ENCODE results near the gene DEFB123. TPM values are rescaled to one million over a fixed set of nuclear protein-coding genes. Genes with fewer than 3 reads are reported as not detected.
"Not testable (repeated sequence)": the region's sequence is repeated elsewhere in the genome, so short reads cannot be mapped to it uniquely, and the experiment has no call there.

Gene DEFB123
- total RNA-seq (2014; rRNA removed; shearing (Covaris generic); ENCODE audit: low replicate concordance) = not detected in 2 replicates

DNA sequence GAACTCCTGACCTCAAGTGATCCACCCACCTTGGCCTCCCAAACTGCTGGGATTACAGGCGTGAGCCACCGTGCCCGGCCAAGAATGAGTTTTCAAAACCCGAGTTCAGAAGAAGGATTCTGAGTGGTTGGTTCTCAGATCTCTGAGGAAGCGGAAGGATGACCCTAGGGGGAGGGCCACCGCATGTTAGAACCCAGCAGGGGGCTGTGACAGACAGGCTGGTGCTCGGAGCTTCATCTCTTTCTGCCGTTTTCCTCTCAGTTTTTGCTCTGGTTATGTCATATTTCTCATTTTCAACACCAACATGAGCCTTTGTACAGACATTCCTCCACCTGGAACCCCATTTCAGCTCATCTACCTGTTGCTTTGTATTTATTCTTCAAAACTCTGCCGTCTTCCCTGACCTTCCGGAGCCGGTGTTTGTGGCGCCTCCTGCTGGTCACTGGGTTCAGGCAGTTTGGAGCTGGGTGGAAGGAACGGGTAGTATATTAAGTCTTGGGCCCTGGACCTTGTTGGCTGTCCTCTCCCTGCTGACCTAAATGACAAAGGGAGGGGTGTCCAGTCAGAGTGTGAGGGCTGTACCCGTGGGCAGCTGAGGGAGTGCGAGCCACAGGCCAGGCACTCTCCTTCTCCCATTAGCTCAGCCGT is at the start of gene DEFB123:
TSS of gene DEFB123 (plus strand) at position 621 of the 648 bp plus-strand sequence. CDS start 67 bp downstream, outside the sequence.
- H3K36me3 ChIP-seq = no peaks in the 10 kb centered on the region
- H3K4me3 ChIP-seq = no peak within 1 kb of the TSS
- H3K9me3 ChIP-seq = no peaks in the 10 kb centered on the region
- no peak for DNase-seq
- no peaks in the 10 kb centered on the region; the same call in 1 of the 2 replicates for H3K27me3 ChIP-seq

DNA sequence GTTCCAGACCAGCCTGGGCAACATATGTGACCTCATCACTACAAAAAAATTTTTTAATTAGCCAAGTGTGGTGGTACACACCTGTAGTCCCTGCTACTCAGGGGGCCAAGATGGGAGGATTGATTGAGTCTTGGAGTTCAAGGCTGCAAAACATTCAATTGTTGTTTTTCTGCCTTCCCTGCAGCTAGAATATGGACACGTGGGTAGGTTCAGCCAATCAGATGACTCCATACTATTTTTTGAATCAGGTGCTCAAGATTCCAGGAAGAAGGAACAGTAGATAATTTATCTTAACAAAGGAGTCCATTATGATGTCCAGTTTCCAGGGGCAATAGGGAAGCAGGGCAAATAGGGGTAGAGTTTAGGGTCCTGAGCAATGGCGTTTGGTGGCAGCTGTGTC is 47.6 kb upstream of the DEFB123 start:
- no peak for DNase-seq
- Histone ChIP-seq H3K9me3 (no peaks in the 10 kb centered on the region), H3K36me3 (no peaks in the 10 kb centered on the region)

GRCh38 chr20:31394900-31395299 is 45.5 kb upstream of the DEFB123 start:
- Histone ChIP-seq H3K4me3 (no peak overlapping the region), H3K27me3 (no peaks in the 10 kb centered on the region; the same call in 1 of the 2 replicates), H3K9me3 (no peaks in the 10 kb centered on the region), H3K36me3 (no peaks in the 10 kb centered on the region)
- DNase-seq = no peak

More for the DNA sequence above, 47.6 kb upstream of the DEFB123 start:
- Histone ChIP-seq H3K27me3 (no peaks in the 10 kb centered on the region; the same call in 1 of the 2 replicates), H3K4me3 (no peak overlapping the region)

DNA sequence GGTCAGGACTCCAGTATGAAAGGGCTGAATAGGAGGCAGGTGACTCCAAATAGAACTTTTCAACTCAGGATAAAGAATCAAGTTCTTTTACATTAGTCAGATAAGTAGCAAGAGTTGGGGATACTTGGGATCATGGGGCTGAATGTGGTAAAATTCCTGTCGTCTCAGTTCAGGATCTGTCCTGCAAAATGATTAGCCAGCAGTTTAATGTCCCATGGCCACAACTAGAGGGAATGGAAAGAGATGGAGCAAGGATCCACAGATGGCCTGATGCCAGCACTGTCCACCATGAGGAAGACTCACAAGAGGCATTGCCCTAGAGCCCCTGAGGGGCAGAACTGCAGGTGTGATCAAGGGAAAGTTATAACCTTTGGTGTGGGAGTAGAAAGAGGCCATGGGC is 36.5 kb upstream of the DEFB123 start:
- Histone ChIP-seq H3K27me3 (no peaks in the 10 kb centered on the region), H3K9me3 (no peaks in the 10 kb centered on the region), H3K36me3 (no peaks in the 10 kb centered on the region), H3K4me3 (no peak overlapping the region)
- no peak for DNase-seq

DNA sequence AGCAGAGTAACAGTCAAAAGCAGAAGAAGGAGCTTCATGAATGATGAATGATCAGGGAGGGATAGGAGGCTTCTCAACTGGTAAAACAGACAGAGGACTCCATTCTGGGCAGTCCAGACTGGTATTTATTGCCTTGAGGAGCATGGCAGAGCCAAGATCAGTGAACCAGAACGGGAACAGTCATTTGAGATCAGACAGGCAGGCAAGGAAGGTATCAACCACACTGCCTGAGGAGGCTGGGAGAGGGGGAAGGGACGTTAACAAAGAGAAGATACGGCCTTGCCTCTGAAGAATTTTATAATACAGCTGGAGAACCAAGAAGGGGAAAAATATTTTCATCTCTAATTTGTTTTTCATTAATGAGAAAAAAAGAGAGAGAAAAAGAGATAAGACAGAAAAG is 34.3 kb upstream of the DEFB123 start, which contains the start of gene DEFB121:
TSS of gene DEFB121 (minus strand) at position 101 of the 400 bp plus-strand sequence. CDS start at position 38, 63 bp downstream.
- H3K36me3 ChIP-seq = no peaks in the 10 kb centered on the region
- no peak within 1 kb of the TSS for H3K4me3 ChIP-seq
- no peak for DNase-seq
- H3K27me3 ChIP-seq = no peaks in the 10 kb centered on the region; the same call in 1 of the 2 replicates
- no peaks in the 10 kb centered on the region for H3K9me3 ChIP-seq

- H3K9me3 ChIP-seq = no peaks in the 10 kb centered on the region
- no peak overlapping the region for H3K4me3 ChIP-seq
- no peaks in the 10 kb centered on the region; the same call in 1 of the 2 replicates for H3K27me3 ChIP-seq
- H3K36me3 ChIP-seq = no peaks in the 10 kb centered on the region
- DNase-seq = no peak
Observed at GRCh38 chr20:31410011-31410410, 30.4 kb upstream of the DEFB123 start.

DNA sequence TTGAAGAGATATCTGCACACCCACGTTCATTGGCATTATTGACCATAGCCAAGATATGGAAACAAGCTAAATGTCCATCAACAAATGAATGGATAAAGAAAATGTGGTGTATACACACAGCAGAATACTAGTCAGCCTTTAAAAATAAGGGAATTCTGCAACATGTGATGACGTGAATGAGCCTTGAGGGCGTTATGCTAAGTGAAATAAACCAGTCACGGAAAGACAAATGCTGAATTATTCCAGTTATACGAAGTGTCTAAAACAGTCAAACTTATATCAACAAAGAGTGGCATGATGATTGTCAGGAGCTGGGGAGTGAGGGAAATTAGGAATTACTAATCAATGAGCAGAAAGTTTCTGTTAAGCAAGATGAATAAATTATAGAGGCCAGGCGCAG is 26.1 kb upstream of the DEFB123 start:
- H3K4me3 ChIP-seq = no peak overlapping the region
- H3K36me3 ChIP-seq = no peaks in the 10 kb centered on the region
- DNase-seq = no peak
- H3K27me3 ChIP-seq = no peaks in the 10 kb centered on the region
- H3K9me3 ChIP-seq = no peaks in the 10 kb centered on the region

DNA sequence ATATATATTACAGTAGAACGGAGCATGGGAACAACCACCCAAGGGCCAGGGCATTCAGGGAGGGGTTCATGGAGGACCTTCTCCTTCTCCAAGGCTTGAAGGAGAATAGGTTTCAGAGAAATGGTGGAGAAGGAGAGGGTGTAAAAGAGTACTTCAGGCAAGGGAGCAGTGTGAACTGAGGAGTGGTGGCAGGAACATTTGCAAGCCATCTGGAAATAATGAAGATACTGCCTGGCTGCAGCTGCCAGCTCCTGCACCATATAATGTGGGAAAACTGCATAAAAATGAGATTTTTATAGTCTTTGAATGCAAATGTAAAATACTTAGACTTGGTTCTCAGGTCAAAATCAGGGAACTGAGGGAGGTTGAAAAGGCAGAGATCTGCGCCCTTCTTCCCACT is 24.8 kb upstream of the DEFB123 start:
- Histone ChIP-seq H3K9me3 (no peaks in the 10 kb centered on the region), H3K36me3 (no peaks in the 10 kb centered on the region), H3K27me3 (no peaks in the 10 kb centered on the region), H3K4me3 (no peak overlapping the region)
- no peak for DNase-seq

GRCh38 chr20:31418307-31418706 is 22.1 kb upstream of the DEFB123 start:
- no peak for DNase-seq
- Histone ChIP-seq H3K27me3 (peaks cover 11% of the 10 kb centered on the region; the same call in 1 of the 2 replicates), H3K36me3 (no peaks in the 10 kb centered on the region), H3K9me3 (no peaks in the 10 kb centered on the region), H3K4me3 (no peak overlapping the region)

- Histone ChIP-seq H3K9me3 (no peaks in the 10 kb centered on the region), H3K4me3 (no peak overlapping the region), H3K27me3 (peaks cover 11% of the 10 kb centered on the region), H3K36me3 (no peaks in the 10 kb centered on the region)
- no peak for DNase-seq
Observed at GRCh38 chr20:31425797-31426196, 14.6 kb upstream of the DEFB123 start.

- not testable (repeated sequence) for DNase-seq, H3K36me3 ChIP-seq, H3K4me3 ChIP-seq, H3K9me3 ChIP-seq
- peaks cover 12% of the 10 kb centered on the region for H3K27me3 ChIP-seq
Observed at GRCh38 chr20:31426891-31427551, 13.4 kb upstream of the DEFB123 start.

DNA sequence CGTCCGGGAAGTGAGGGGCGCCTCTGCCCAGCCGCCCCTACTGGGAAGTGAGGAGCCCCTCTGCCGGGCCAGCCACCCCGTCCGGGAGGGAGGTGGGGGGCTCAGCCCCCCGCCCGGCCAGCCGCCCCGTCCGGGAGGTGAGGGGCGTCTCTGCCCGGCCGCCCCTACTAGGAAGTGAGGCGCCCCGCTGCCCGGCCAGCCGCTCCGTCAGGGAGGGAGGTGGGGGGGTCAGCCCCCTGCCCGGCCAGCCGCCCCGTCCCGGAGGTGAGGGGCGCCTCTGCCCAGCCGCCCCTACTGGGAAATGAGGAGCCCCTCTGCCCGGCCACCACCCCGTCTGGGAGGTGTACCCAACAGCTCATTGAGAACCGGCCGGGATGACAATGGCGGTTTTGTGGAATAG is 12.9 kb upstream of the DEFB123 start:
- not testable (repeated sequence) for H3K4me3 ChIP-seq, H3K27me3 ChIP-seq, DNase-seq, H3K9me3 ChIP-seq, H3K36me3 ChIP-seq

DNA sequence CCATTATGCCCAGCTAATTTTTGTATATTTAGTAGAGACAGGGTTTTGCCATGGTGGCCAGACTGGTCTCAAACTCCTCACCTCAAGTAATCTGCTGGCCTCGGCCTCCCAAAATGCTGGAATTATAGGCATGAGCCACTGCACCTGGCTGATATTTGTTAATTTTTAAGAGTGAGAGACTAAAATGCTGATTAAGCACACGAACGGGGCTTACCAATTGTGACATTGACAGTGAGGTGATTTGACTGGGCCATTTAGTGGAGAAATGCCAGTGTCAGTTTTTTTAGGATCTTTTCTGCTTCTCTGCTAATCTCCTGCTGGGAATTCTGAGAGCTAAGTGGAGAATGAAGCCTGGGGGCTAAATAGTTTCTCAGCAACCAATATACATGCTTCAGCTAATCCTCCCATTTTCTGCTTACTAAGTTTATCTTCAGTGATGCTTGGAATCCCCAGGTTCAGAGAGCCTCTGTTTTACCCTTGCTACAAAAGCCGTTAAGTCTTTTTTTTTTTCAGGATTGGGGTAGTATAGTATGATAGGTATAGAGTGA is 9.8 kb upstream of the DEFB123 start:
- H3K9me3 ChIP-seq = no peaks in the 10 kb centered on the region
- H3K27me3 ChIP-seq = peaks cover 9% of the 10 kb centered on the region
- no peaks in the 10 kb centered on the region for H3K36me3 ChIP-seq
- no peak for DNase-seq
- no peak overlapping the region for H3K4me3 ChIP-seq

DNA sequence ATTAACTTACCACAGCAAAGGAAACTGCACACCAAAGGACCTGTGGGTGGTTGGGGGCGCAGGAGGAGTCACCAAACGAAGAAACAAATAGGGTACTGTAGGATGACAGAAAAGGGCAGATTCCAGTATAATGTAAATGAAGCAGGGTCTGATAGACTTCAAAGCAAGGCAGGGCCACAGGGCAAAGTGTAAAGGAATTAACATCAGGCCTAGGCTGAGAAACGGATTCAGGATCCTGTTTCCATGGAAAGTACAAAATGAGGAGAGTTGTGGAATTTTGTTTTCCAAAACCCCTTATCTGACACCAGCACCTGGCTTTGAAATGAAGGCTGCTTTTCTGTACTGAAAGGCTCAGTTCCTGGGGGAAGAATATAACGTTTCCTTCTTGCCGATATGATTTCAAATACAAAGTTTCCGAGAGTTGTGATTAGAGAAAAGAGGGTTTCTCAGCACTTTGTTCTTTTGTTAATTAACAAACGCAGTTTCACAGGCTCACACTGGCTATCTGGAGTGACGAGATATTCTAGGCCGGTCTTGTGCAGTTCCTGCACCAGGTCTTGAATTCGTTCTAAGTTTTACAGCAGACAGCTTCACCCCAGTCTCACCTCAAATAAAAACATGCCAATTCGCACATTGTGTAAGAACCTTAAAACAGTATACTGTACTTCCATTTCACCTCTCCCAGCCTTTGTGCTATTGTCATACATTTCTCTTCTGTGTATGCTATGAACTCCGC is 5.8 kb downstream of the DEFB123 start:
- no peak for DNase-seq
- H3K27me3 ChIP-seq = no peaks in the 10 kb centered on the region; the same call in 1 of the 2 replicates
- H3K4me3 ChIP-seq = no peak overlapping the region
- H3K9me3 ChIP-seq = no peaks in the 10 kb centered on the region
- no peaks in the 10 kb centered on the region for H3K36me3 ChIP-seq

GRCh38 chr20:31449511-31450414 is 9.3 kb downstream of the DEFB123 start:
- no peak overlapping the region for H3K4me3 ChIP-seq
- H3K36me3 ChIP-seq = no peaks in the 10 kb centered on the region
- no peaks in the 10 kb centered on the region for H3K27me3 ChIP-seq
- DNase-seq = no peak
- H3K9me3 ChIP-seq = no peaks in the 10 kb centered on the region

- Histone ChIP-seq H3K4me3 (no peak overlapping the region), H3K9me3 (no peaks in the 10 kb centered on the region), H3K36me3 (no peaks in the 10 kb centered on the region), H3K27me3 (no peaks in the 10 kb centered on the region)
- no peak for DNase-seq
Observed at GRCh38 chr20:31452575-31452974, 12.1 kb downstream of the DEFB123 start.

Data from MG63 (cell line).